Activated T-helper 9 cell treated with anti-CD3 and anti-CD28 coated beads, Interleukin-2, amount 50 U/mL, for 16 hours (primary cell): ENCODE data around the gene CELF1.

Source experiments
- DNase-seq: peaks from one replicate; pipeline ENCODE4 v3.0.0-alpha.2; 2020; ENCODE audit warnings: low read depth

The CELF1 gene

DNA sequence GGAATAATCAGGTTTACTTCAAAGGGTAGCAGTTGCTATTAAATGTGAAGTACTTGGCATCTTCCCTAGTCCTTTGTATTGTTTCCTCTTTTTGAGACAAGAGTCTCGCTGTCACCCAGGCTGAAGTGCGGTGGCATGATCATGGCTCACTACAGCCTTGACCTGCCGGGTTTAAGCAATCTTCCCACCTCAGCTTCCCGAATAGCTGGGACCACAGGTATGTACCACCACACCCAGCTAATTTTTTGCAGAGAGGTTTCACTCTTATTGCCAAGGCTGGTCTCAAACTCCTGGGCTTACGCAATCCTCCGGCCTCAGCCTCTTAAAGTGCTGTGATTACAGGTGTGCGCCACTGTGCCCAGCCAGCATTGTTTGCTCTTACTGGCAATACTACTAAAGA, 67.8 kb downstream of the CELF1 start:
- no peak for DNase-seq

DNA sequence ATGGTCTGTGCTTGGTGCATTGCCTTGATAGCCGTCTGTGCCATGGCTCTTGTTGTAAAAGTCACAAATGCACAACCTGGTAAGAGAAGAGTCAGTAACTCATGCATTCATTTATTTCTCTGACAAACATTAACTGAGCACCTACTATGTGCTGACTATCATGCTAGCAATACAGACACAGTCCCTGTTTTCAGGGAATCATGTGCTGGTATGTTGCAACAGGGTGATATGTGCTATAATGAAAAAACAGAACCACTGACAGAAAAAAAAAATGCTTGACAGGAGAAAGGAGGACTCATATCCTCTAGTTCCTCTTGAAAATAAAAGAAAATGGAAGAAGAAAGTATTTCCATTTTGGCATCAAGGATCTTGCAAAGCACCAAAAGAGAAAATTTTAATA, 69.5 kb downstream of the CELF1 start:
- DNase-seq, result no peak

DNA sequence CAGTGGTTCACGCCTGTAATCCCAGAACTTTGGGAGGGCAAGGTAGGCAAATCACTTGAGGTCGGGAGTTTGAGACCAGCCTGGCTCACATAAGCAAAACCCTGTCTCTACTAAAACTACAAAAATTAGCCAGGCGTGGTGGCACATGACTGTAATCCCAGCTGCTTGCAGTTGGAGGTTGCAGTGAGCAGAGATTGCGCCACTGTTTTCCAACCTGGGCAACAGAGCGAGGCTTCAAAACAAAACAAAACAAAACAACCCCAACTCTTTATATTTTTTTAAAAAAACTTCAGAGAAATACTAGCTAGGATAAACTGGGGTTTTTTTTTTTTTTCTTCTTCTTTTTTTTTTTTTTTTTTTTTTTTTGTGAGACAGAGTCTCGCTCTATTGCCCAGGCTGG, 72.2 kb downstream of the CELF1 start:
- no peak for DNase-seq

GRCh38 chr11:47478651-47479329, 74.1 kb downstream of the CELF1 start:
- no peak for DNase-seq

GRCh38 chr11:47477753-47478152, 75.2 kb downstream of the CELF1 start:
- no peak for DNase-seq

DNA sequence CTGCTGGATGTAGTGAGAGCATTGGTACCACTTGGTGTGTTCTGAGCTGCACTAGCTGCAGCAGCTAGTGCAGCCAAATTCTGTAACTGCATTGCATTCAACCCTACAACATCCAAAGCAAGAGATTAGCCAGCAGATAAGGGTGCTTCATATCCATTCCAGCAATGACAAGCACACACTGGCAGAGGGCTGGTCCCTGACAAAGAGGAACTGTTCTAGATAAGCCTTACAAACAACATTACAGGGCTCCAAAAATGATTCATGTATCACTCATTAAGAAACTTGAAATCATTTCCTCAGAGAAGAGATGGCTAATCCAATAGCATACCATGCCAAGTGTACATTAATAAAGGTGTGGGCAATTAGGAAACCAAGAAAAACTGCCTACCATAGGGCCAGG, 75.6 kb downstream of the CELF1 start:
- no peak for DNase-seq

- no peak for DNase-seq
Measured at GRCh38 chr11:47470671-47471070, 82.3 kb downstream of the CELF1 start.

- no peak for DNase-seq
Measured at GRCh38 chr11:47469361-47470179, 83.4 kb downstream of the CELF1 start.

- DNase-seq, result no peak
Measured at GRCh38 chr11:47468598-47469214, 84.2 kb downstream of the CELF1 start.

DNA sequence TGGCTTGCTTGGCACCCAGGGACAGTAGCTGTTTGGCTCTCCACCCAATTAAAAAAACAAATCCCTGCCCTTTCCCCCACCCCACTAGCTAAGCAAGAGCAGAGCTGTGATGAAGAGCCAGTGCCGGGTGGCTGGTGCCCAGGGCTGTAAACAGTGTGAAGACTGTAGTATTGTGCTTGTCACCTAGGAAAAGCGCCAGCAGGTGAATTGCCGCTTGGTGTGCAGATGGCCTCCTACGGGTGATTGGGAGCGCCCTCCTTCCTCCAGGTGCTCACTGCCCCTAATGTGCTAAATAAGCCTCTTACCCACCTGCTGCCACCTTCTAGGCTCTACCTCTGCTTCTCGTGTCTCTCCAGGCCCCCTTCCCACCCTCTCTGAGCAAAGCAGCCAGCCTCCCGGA, 85.6 kb downstream of the CELF1 start:
- no peak for DNase-seq

DNA sequence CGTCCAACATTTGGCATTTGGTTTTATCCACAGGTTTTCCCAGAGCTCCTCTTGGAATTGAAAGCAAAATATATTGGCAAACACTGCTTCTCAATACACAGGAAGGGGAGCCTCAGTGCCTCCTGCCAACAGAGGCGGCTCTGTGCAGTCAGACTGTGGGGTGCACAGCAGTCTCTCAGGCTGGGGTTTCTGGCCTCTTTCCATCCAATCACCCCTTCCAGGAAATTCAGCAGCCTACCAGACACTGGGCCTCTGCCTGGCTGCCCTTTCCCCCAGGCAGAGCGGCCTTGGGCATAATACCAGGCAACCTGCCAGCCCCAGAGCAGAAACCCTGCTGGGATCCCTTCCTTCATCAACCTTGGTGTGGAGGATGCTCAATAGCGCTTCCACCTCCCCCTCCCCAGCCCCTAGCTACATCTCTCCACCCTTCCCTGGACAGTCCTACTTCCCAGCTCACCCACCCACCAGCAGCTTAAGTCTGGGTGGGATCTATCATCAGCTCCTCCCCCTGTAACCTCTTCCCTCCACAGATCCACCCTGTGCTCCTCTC, 86.2 kb downstream of the CELF1 start:
- no peak for DNase-seq

DNA sequence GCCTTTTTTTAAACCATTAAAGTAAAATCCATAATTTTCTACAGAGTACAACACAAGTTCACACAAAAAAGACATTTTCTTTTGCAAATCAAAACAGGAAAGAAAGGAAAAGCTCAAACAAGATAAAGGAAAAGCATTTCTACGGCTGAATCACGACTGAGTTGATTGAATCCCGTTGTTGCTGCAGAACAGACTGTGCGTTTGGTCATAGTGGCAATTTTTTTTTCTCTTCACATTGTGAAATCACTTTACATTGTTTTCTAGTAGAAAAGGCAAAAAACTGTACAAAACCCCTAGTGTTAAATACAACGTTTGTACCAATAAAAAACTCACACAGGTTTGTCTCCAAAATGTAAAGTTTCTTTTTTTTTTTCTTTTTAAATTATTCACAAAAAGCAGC, 86.7 kb downstream of the CELF1 start:
- DNase-seq, result no peak

GRCh38 chr11:47464483-47464882, 88.4 kb downstream of the CELF1 start:
- no peak for DNase-seq

DNA sequence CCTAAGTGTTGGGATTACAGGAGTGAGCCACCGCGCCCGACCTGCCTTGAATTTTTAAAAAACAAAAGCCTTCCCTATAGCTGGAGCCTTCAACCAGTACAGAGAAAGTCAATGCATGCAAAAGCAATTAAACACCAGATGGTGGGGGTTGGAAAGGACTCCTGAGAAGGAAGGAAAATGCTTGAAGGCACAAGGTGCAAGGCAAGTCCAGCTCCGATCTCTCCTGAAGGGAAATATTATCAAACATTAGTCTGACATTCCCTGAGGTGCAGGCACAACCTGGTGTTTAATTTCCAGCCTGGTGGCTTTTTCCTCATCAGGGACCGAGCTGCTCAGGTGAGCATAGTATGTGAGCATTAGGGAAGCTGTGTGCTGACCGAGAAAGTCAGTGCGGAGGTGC, 91.1 kb downstream of the CELF1 start:
- no peak for DNase-seq

DNA sequence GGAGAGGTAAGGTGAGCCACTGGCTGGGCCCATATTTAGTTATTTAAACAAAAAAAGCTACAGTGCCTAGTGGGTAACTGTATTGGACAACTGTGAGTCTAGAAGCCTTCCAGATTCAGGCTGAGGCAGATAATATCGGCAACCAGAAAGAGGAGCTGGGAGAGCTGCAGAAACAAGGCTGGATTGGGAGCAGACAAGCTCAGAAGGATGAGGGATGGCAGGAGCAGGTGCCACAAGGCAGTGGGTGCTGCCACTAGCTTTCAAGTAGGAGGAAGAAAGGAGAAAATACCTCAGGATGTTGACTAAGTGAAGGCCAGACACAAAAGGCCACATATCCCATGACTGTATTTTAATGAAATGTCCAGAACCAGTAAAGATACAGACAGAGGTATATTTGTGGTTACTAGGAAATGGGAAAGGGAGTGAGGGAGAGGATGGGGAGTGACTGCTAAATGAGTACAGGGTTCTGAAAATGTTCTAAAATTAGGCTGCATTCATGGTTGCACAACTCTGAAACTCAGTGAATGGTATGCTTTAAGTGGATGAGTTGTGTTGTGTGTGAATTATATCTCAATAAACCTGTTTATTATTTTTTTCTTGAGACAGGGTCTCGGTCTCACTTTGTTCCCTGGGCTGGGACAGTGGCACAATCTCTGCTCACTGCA, 92.2 kb downstream of the CELF1 start:
- no peak for DNase-seq

- DNase-seq, result peak; percentile 35
Measured at GRCh38 chr11:47454258-47454671, 98.7 kb downstream of the CELF1 start.

GRCh38 chr11:47453365-47453764, 99.6 kb downstream of the CELF1 start:
- DNase-seq, result no peak

GRCh38 chr11:47451990-47452389, 100.9 kb downstream of the CELF1 start:
- DNase-seq, result no peak

DNA sequence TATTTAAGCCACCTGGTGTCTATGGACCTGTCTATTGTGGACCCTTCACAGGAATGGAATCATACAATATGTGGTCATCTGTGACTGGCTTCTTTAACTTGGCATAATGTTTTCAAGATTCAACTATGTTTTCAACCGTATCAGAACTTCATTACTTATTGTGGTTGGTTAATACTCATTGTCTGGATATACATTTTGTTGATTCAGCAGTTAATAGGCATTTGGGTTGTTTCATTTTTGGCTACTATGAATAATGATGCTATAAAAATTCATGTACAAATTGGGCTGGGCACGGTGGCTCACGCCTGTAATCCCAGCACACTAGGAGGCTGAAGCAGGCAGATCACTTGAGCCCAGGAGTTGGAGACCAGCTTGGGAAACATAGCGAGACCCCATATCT, 101.5 kb downstream of the CELF1 start:
- DNase-seq, result no peak

GRCh38 chr11:47449541-47449940, 103.4 kb downstream of the CELF1 start:
- no peak for DNase-seq

DNA sequence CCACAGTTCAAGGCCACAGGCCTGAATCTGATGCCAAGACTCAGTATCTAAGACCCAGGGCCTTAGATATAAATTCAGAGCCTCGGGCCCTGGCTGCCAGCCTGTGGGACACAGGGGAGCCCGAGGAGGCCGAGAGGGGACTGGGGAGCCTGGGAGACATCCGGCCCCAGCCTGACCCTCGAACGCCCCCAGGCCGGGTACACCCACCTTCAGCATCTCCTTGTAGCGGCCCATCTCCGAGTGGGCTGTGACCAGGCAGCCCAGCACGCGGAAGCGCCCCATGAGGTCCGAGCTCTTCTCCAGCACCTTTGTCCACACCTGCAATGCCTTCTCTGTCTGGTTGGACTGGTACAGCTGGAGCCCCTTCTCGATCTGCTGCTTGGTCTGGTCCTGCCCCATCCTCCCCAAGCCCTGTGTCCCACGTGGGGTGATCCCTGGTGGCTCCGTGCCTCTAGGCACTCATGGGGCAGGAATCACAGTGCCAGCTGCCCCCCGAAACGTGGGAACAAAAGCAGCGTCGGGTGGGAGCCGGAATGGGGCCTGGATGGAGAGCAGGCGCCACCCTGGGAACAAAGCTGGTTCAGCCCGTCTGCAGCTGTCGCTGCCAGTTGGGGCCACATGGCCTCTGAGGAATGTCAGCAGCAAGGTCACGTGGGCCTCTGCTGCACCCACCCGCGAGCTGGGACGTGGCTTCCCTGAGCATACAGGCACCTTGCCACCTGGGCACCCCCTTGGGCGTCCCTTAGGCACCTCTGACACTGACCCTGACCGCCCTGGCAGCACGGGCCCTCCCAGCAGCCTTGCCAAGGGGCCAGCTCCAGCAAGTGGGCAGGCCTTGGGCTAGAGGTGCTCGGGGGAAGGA, 104.1 kb downstream of the CELF1 start, which contains the start of gene RAPSN:
RAPSN (minus strand) TSS at position 571 of the 862 bp plus-strand sequence; CDS start at position 399, 172 bp downstream.
- DNase-seq, result no peak
